Smooth muscle cell (in vitro differentiated cells): ENCODE measurements around the gene OPN5. TPM values are rescaled to one million over a fixed set of nuclear protein-coding genes. Genes with fewer than 3 reads are reported as not detected.

Source experiments
- DNase-seq: peaks from one replicate; lab custom pipeline; 2025; ENCODE audit not compliant: unreplicated experiment; lab: John Stamatoyannopoulos, UW
- H2AFZ ChIP-seq: fragments of 200-600 bp; sonication (generic); 2 replicates; pipeline ENCODE4 v1.6.0; 2016; ENCODE audit warnings: antibody characterized with exemption, low read depth, mild to moderate bottlenecking
- H3F3A ChIP-seq: fragments of 200-600 bp; sonication (generic); 2 replicates; pipeline ENCODE4 v1.6.0; 2017; ENCODE audit warnings: antibody characterized with exemption, low read depth
- H3K27ac ChIP-seq: fragments of 200-600 bp; sonication (generic); 2 replicates; pipeline ENCODE4 v1.5.1; 2016; ENCODE audit warnings: low read depth, mild to moderate bottlenecking
- H3K27me3 ChIP-seq: fragments of 200-600 bp; sonication (generic); 2 replicates; pipeline ENCODE4 v1.6.1; 2016; ENCODE audit warnings: low read depth, mild to moderate bottlenecking
- H3K36me3 ChIP-seq: fragments of 200-600 bp; sonication (generic); 2 replicates; pipeline ENCODE4 v1.5.1; 2016; ENCODE audit warnings: low read depth
- H3K4me1 ChIP-seq: fragments of 200-600 bp; sonication (generic); 2 replicates; pipeline ENCODE4 v1.5.1; 2016; ENCODE audit warnings: low read depth
- H3K4me2 ChIP-seq: fragments of 200-600 bp; sonication (generic); 2 replicates; pipeline ENCODE4 v1.6.0; 2016; ENCODE audit warnings: mild to moderate bottlenecking
- H3K4me3 ChIP-seq: fragments of 200-600 bp; sonication (generic); 2 replicates; pipeline ENCODE4 v1.5.1; 2016; ENCODE audit warnings: mild to moderate bottlenecking
- H3K79me2 ChIP-seq: fragments of 200-600 bp; sonication (generic); 2 replicates; pipeline ENCODE4 v1.6.0; 2016; ENCODE audit warnings: low read depth, mild to moderate bottlenecking
- H3K9ac ChIP-seq: fragments of 200-600 bp; sonication (generic); 2 replicates; pipeline ENCODE4 v1.6.0; 2016; ENCODE audit warnings: low read depth
- H3K9me3 ChIP-seq: fragments of 200-600 bp; sonication (generic); replicated peaks from 2 replicates; pipeline ENCODE4 v1.5.1; 2016; ENCODE audit warnings: low read depth
- H4K20me1 ChIP-seq: fragments of 200-600 bp; sonication (generic); 2 replicates; pipeline ENCODE4 v1.6.0; 2016; ENCODE audit warnings: low read depth
- WGBS: methylation state at CpG from one replicate; pipeline ENCODE4 v1.1.7; 2016; ENCODE audit warnings: low lambda C conversion rate; 5-methylcytosine and 5-hydroxymethylcytosine counted together
- polyA plus RNA-seq: library from polyadenylated mRNA; unstranded; fragments of >200 nt; fragmentation: Nextera tagmentation; extraction: Ambion mirVana; gene quantifications from 2 replicates; pipeline ENCODE4 v1.2.1, GENCODE V29; 2016
- total RNA-seq: library from RNA; depleted of rRNA; stranded (reverse); fragments of >200 nt; gene quantifications from 2 replicates; pipeline ENCODE4 v1.2.3, GENCODE V29; 2014
- TF ChIP-seq, protein P1 (sequence below): fragments of 200-600 bp; sonication (generic); IDR thresholded peaks from 2 replicates; pipeline ENCODE4 v1.5.1; 2017; ENCODE audit warnings: borderline replicate concordance, mild to moderate bottlenecking, antibody characterized with exemption; ENCODE audit not compliant: insufficient read depth, poor library complexity, severe bottlenecking

Gene OPN5
- total and polyA plus RNA-seq, 2 experiments from 2014 or later: not detected

DNA sequence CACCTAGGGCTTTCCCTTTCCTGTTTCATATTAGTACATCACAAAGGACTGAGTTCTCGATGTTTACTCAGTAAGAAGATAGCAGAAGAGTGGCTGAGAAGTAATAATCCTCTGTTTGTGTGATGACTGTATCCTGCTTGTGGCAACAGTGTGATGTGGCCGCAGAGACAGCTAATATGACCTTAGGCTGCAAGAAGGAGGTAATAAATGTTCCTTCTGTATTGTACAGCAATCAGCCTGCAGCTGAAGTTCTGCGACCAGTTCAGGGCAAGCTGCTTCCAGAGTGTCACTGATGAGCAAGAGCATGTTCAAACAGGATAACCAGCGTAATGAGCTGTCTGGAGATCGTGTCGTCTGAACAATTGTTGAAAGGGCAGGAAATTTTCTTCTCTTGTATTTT lies 70.9 kb downstream of the OPN5 start:
- H3K79me2 ChIP-seq: no peaks in the 10 kb centered on the region
- H2AFZ ChIP-seq: no peak overlapping the region
- H3F3A ChIP-seq: no peaks in the 10 kb centered on the region
- WGBS: 38% methylated on average over 6 of the region's 6 CpGs
- H3K9ac ChIP-seq: no peak overlapping the region
- H3K36me3 ChIP-seq: no peaks in the 10 kb centered on the region
- no peaks in the 10 kb centered on the region for H3K9me3 ChIP-seq
- H4K20me1 ChIP-seq: no peaks in the 10 kb centered on the region
- H3K4me1 ChIP-seq: no peaks in the 10 kb centered on the region
- TF ChIP-seq, protein P1, sequence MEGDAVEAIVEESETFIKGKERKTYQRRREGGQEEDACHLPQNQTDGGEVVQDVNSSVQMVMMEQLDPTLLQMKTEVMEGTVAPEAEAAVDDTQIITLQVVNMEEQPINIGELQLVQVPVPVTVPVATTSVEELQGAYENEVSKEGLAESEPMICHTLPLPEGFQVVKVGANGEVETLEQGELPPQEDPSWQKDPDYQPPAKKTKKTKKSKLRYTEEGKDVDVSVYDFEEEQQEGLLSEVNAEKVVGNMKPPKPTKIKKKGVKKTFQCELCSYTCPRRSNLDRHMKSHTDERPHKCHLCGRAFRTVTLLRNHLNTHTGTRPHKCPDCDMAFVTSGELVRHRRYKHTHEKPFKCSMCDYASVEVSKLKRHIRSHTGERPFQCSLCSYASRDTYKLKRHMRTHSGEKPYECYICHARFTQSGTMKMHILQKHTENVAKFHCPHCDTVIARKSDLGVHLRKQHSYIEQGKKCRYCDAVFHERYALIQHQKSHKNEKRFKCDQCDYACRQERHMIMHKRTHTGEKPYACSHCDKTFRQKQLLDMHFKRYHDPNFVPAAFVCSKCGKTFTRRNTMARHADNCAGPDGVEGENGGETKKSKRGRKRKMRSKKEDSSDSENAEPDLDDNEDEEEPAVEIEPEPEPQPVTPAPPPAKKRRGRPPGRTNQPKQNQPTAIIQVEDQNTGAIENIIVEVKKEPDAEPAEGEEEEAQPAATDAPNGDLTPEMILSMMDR: no peak
- no peak overlapping the region for H3K4me3 ChIP-seq
- H3K4me2 ChIP-seq: peak overlapping the region; percentile 13
- no peaks in the 10 kb centered on the region for H3K27me3 ChIP-seq
- no peak overlapping the region for H3K27ac ChIP-seq
- no peak for DNase-seq

DNA sequence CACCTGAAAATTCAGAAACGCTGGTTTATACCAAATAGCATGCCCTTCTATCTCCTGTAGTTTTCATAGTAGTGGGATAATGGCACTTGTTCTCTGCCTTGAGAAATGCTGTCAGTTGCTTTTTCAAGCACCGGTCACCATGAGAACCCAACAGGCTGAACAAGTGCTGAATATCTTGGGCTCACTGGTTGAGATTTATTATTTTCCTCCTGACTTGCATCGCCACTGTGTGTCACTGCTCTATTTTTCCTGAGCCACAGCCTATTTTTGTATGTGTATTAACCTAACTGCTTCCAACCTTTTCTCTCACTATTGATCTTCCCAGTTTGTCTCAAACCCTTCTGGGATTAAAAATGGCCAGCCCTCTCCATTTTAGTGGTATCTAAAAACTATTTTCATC lies 71.9 kb downstream of the OPN5 start:
- H4K20me1 ChIP-seq: no peaks in the 10 kb centered on the region
- no peaks in the 10 kb centered on the region for H3K4me1 ChIP-seq
- no peak for DNase-seq
- H3K36me3 ChIP-seq: no peaks in the 10 kb centered on the region
- H3F3A ChIP-seq: no peaks in the 10 kb centered on the region
- no peaks in the 10 kb centered on the region for H3K27me3 ChIP-seq
- no peaks in the 10 kb centered on the region for H3K79me2 ChIP-seq
- WGBS: 88% methylated on average over 3 of the region's 3 CpGs
- no peaks in the 10 kb centered on the region for H3K9me3 ChIP-seq
- H2AFZ ChIP-seq: no peak overlapping the region
- H3K4me2 ChIP-seq: no peak overlapping the region
- no peak overlapping the region for H3K9ac ChIP-seq
- TF ChIP-seq, protein P1: no peak
- no peak overlapping the region for H3K4me3 ChIP-seq
- H3K27ac ChIP-seq: no peak overlapping the region

DNA sequence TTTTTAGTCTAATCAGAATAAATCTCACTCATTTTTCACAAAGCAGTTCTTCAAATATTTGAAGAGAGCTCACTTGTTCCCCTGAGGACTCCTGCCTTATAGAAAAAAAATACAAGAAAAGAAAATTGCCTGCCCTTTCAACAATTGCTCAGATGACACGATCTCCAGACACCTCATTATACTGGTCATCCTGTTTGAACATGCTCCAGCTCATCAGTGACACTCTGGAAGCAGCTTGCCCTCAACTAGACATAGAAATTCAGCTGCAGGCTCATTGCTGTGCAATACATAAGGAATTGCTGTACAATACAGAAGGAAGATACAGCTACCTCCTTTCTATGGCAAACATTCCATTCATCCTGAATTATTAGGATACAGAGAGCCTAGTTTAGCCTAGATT lies 73.1 kb downstream of the OPN5 start:
- no peak overlapping the region for H3K9ac ChIP-seq
- H2AFZ ChIP-seq: no peak overlapping the region
- no peaks in the 10 kb centered on the region for H3K9me3 ChIP-seq
- TF ChIP-seq, protein P1: no peak
- no peak overlapping the region for H3K4me2 ChIP-seq
- H3K4me3 ChIP-seq: no peak overlapping the region
- H4K20me1 ChIP-seq: no peaks in the 10 kb centered on the region
- no peaks in the 10 kb centered on the region for H3K4me1 ChIP-seq
- no peak overlapping the region for H3K27ac ChIP-seq
- H3K27me3 ChIP-seq: peaks cover 2% of the 10 kb centered on the region
- H3K36me3 ChIP-seq: no peaks in the 10 kb centered on the region
- no peak for DNase-seq
- H3F3A ChIP-seq: no peaks in the 10 kb centered on the region
- no peaks in the 10 kb centered on the region for H3K79me2 ChIP-seq
- 68% methylated on average over 1 of the region's 1 CpG for WGBS

DNA sequence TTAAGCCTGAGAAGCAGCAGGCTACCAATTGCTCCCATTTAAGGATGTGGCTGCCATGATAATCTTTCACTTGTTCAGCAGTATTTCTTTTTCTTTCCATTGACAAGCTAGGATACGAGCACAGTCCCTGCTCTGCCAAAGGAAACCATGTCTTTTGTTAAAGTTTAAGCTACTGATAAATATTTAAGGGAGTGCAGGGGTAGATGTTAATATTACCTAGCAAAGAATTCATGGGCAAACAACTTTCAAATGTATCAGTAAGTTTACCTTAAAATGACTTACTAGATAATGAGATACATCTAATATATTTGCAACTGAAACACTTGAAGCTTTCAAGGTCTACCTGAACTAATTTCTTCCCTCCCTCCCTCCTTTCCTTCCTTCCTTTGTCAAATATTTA lies 77.3 kb downstream of the OPN5 start:
- H4K20me1 ChIP-seq: no peaks in the 10 kb centered on the region
- no peak for DNase-seq
- no peak overlapping the region for H3K4me3 ChIP-seq
- no peak overlapping the region for H3K9ac ChIP-seq
- H3F3A ChIP-seq: no peaks in the 10 kb centered on the region
- H3K9me3 ChIP-seq: no peaks in the 10 kb centered on the region
- TF ChIP-seq, protein P1: no peak
- H3K4me2 ChIP-seq: no peak overlapping the region
- H3K36me3 ChIP-seq: no peaks in the 10 kb centered on the region
- H3K4me1 ChIP-seq: no peaks in the 10 kb centered on the region
- H3K79me2 ChIP-seq: no peaks in the 10 kb centered on the region
- H3K27ac ChIP-seq: no peak overlapping the region
- H2AFZ ChIP-seq: no peak overlapping the region
- H3K27me3 ChIP-seq: peaks cover 4% of the 10 kb centered on the region
- WGBS: 56% methylated on average over 1 of the region's 1 CpG
